Body of pancreas (tissue), 4 donors: ENCODE results near the gene ACSF3. TPM values are rescaled to one million over a fixed set of nuclear protein-coding genes. Genes with fewer than 3 reads are reported as not detected.

Experiments used
- ATAC-seq: fragments of 150-250 bp; one replicate; pipeline ENCODE4 v1.9.1; 2016
- DNase-seq, 4 donors: peaks; one replicate each; pipeline ENCODE4 v3.0.0-alpha.2; 2019
- H3K27ac ChIP-seq, 4 donors: fragments of 200-600 bp; sonication (generic); 1 replicate in 3 of 4; 2 replicates in 1 of 4; pipeline versions ENCODE4 v1.5.1 to v1.6.1; 2016 to 2019; ENCODE audit warnings: mild to moderate bottlenecking in 1 of 4, mixed read lengths in 1 of 4, moderate library complexity in 1 of 4
- H3K27me3 ChIP-seq, 2 donors: fragments of 200-600 bp; sonication (generic); one replicate each; pipeline ENCODE4 v1.6.0; 2016; ENCODE audit warnings: mild to moderate bottlenecking in 1 of 2
- H3K36me3 ChIP-seq, 2 donors: fragments of 200-600 bp; sonication (generic); replicated peaks in 1 of 2; 2 replicates each; pipeline ENCODE4 v1.5.1; 2016; ENCODE audit warnings: low read depth in 2 of 2; ENCODE audit not compliant: insufficient read depth in 1 of 2
- H3K4me1 ChIP-seq: fragments of 200-600 bp; sonication (generic); one replicate; pipeline ENCODE4 v1.6.0; 2016
- H3K4me3 ChIP-seq, 2 donors: fragments of 200-600 bp; sonication (generic); 1 replicate in 1 of 2; 2 replicates in 1 of 2; pipeline ENCODE4 v1.5.1; 2016 to 2019
- H3K9me3 ChIP-seq, 3 donors: fragments of 200-600 bp; sonication (generic); 1 replicate in 2 of 3; 2 replicates in 1 of 3; pipeline ENCODE4 v1.5.1; 2016
- POLR2A ChIP-seq, 3 donors: fragments of 450-650 bp; IDR thresholded peaks; one replicate each; pipeline ENCODE4 v1.6.1; 2016; ENCODE audit warnings: antibody characterized with exemption in 3 of 3, mild to moderate bottlenecking in 2 of 3
- WGBS, 2 donors: methylation state at CpG; one replicate each; pipeline ENCODE4 v1.1.5; 2017; 5-methylcytosine and 5-hydroxymethylcytosine counted together
- intact Hi-C: fragments of 100-400 bp; cut with DNase I; formaldehyde crosslinking; loops from one replicate; pipeline ENCODE4 v1.15.1; 2023
- total RNA-seq, 2 donors: library from RNA; depleted of rRNA; stranded (reverse); fragments of >200 nt; gene quantifications; one replicate each; pipeline ENCODE4 v1.1.0, GENCODE V29; 2016
- TF ChIP-seq, protein P1 (sequence below), 7 experiments: fragments of 450-650 bp in 4 of 7; fragments of 200-600 bp in 3 of 7; sonication (generic) in 3 of 7; IDR thresholded peaks; one replicate each; pipeline ENCODE4 v1.5.1; 2016 to 2019; ENCODE audit warnings: antibody characterized with exemption in 7 of 7

Gene ACSF3
- total RNA-seq, 2 donors from 2014 or later = 22.1 to 48.8 TPM

DNA sequence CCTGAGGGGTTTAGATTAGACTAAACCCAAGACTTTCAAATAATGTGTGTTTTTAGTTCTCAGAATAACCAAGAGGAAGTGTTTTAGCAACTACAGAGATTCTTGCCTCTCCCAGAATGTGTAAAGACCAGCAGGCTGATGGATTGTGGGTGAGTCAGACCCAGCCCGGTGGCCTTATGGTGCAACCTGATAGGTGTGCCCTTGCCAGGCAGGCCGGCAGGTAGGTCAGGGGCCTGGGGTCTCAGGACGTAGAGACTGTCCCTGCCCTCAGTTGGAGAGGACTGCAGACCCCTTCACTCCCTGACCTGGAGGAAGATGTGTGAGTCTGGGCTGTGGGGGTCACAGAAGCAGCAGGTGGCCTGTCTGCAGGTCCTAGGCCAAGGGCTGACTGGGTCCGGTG lies 47.2 kb upstream of the ACSF3 start:
- peaks cover 0 to 6% of the 10 kb centered on the region in 2 donors for H3K27me3 ChIP-seq
- H3K4me1 ChIP-seq = no peaks in the 10 kb centered on the region
- TF ChIP-seq, protein P1, sequence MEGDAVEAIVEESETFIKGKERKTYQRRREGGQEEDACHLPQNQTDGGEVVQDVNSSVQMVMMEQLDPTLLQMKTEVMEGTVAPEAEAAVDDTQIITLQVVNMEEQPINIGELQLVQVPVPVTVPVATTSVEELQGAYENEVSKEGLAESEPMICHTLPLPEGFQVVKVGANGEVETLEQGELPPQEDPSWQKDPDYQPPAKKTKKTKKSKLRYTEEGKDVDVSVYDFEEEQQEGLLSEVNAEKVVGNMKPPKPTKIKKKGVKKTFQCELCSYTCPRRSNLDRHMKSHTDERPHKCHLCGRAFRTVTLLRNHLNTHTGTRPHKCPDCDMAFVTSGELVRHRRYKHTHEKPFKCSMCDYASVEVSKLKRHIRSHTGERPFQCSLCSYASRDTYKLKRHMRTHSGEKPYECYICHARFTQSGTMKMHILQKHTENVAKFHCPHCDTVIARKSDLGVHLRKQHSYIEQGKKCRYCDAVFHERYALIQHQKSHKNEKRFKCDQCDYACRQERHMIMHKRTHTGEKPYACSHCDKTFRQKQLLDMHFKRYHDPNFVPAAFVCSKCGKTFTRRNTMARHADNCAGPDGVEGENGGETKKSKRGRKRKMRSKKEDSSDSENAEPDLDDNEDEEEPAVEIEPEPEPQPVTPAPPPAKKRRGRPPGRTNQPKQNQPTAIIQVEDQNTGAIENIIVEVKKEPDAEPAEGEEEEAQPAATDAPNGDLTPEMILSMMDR (IDR thresholded peaks at IDR 0.05) = no peak
- no peak for DNase-seq
- no peaks in the 10 kb centered on the region for H3K9me3 ChIP-seq
- 55 to 70% methylated on average over 2 to 4 of the region's 4 CpGs for WGBS, 2 donors
- H3K27ac ChIP-seq = no peak overlapping the region
- intact Hi-C loops = no loop called here
- ATAC-seq = no peak
- no peak overlapping the region for H3K4me3 ChIP-seq
- no peaks in the 10 kb centered on the region for H3K36me3 ChIP-seq

DNA sequence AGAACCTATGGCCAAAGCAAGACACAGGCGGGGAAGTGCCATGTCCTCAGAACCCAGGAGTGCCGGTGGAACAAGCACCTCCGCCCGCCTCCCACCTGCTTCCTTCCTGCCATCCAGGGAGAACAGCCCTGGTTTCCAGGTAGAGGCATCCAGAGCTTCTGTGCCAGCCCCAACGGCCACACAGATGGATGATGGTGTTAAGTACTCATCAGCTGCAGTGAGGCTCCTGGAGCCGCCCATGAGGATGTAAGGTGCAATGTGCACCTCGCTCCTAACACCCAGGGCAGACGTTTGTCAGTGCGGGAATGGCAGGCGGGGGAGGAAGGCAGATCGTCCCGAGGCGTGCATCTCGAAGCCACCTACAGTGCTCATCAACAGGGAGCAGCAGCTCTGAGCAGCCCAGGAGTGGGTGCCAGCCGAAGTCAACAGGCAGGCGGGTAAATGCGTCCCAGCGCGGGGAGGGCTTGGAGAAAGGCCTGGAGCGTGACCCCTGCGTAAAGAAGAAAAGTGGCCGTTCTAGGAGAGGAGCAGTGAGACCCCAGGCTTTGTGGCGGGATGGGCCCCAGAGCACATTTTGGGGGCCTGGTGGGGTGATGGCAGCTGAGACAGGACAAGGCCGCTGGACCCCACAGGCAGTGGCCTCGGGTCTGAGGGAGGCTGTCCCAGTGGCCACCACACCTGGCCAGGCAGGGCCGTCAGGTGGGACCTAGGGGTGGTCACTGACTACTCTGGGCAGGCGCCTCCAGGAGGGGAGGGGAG lies 46.1 kb upstream of the ACSF3 start:
- DNase-seq = no peak
- Histone ChIP-seq H3K4me1 (no peaks in the 10 kb centered on the region), H3K36me3 (no peaks in the 10 kb centered on the region), H3K27me3 (peaks cover 0 to 6% of the 10 kb centered on the region in 2 donors), H3K27ac (no peak overlapping the region), H3K4me3 (no peak overlapping the region), H3K9me3 (no peaks in the 10 kb centered on the region)
- TF ChIP-seq, protein P1 (IDR thresholded peaks at IDR 0.05) = no peak
- TF ChIP-seq POLR2A (IDR thresholded peaks at IDR 0.05) = no peak
- no peak for ATAC-seq
- WGBS, 2 donors = 53 to 58% methylated on average over 16 to 25 of the region's 27 CpGs
- intact Hi-C loops = no loop called here

GRCh38 chr16:89048090-89048725 lies 45.4 kb upstream of the ACSF3 start:
- H3K4me3 ChIP-seq = no peak overlapping the region
- intact Hi-C loops = no loop called here
- WGBS, 2 donors = 15% methylated on average over 36 of the region's 38 CpGs; no CpG with 5 or more reads in 1 of the 2 donors
- no peaks in the 10 kb centered on the region for H3K36me3 ChIP-seq
- no peaks in the 10 kb centered on the region for H3K4me1 ChIP-seq
- TF ChIP-seq, protein P1 (IDR thresholded peaks at IDR 0.05) = no peak
- no peak for TF ChIP-seq POLR2A (IDR thresholded peaks at IDR 0.05)
- DNase-seq = no peak
- no peak overlapping the region for H3K27ac ChIP-seq
- ATAC-seq = no peak
- H3K27me3 ChIP-seq = peaks cover 0 to 6% of the 10 kb centered on the region in 2 donors
- no peaks in the 10 kb centered on the region for H3K9me3 ChIP-seq

GRCh38 chr16:89048871-89049422 lies 44.7 kb upstream of the ACSF3 start:
- TF ChIP-seq POLR2A (IDR thresholded peaks at IDR 0.05) = no peak
- TF ChIP-seq, protein P1 (IDR thresholded peaks at IDR 0.05) = no peak
- WGBS, 2 donors = 62 to 77% methylated on average over 15 to 24 of the region's 24 CpGs
- ATAC-seq = no peak
- DNase-seq = no peak
- H3K36me3 ChIP-seq = no peaks in the 10 kb centered on the region
- H3K27me3 ChIP-seq = peaks cover 0 to 6% of the 10 kb centered on the region in 2 donors
- intact Hi-C loops = no loop called here
- H3K27ac ChIP-seq = no peak overlapping the region
- no peaks in the 10 kb centered on the region for H3K4me1 ChIP-seq
- no peak overlapping the region for H3K4me3 ChIP-seq
- no peaks in the 10 kb centered on the region for H3K9me3 ChIP-seq
